Testis (tissue), 3 donors: Measurements from ENCODE around the gene SRSF5. TPM values are rescaled to one million over a fixed set of nuclear protein-coding genes. Genes with fewer than 3 reads are reported as not detected.

ENCODE experiments used
- DNase-seq: peaks from one replicate; pipeline ENCODE4 v3.0.0-alpha.2; 2019
- H3K27ac ChIP-seq, 2 donors: fragments of 200-600 bp; sonication (generic); one replicate each; pipeline ENCODE4 v1.5.1; 2019
- H3K27me3 ChIP-seq: fragments of 200-600 bp; sonication (generic); one replicate; pipeline ENCODE4 v1.5.1; 2019
- H3K36me3 ChIP-seq: fragments of 200-600 bp; sonication (generic); one replicate; pipeline ENCODE4 v1.5.1; 2017; ENCODE audit warnings: low read depth; ENCODE audit errors: missing control alignments
- H3K4me1 ChIP-seq: fragments of 200-600 bp; sonication (generic); one replicate; pipeline ENCODE4 v1.5.1; 2019
- H3K4me3 ChIP-seq, 2 donors: fragments of 200-600 bp; sonication (generic); one replicate each; pipeline ENCODE4 v1.5.1; 2017 to 2019
- H3K9me3 ChIP-seq: fragments of 200-600 bp; sonication (generic); one replicate; pipeline ENCODE4 v1.5.1; 2017
- POLR2A ChIP-seq: fragments of 450-650 bp; IDR thresholded peaks from one replicate; pipeline ENCODE4 v1.6.1; 2017; ENCODE audit warnings: antibody characterized with exemption, mild to moderate bottlenecking, moderate library complexity
- WGBS, 2 donors: methylation state at CpG; one replicate each; pipeline ENCODE4 v1.1.5; 2018; 5-methylcytosine and 5-hydroxymethylcytosine counted together
- intact Hi-C: fragments of 100-400 bp; cut with DNase I; formaldehyde crosslinking; loops from one replicate; pipeline ENCODE4 v1.15.1; 2023; ENCODE audit warnings: low total_unique reads
- polyA plus RNA-seq: library from polyadenylated mRNA; stranded (reverse); fragments of 350-450 nt; fragmentation: Illumina TruSeq; extraction: RNeasy Lipid Tissue Mini Kit (QIAGEN cat#74804); gene quantifications from one replicate; pipeline ENCODE4 v1.2.3, GENCODE V29; 2014; ENCODE audit warnings: low read depth, low replicate concordance; ENCODE audit not compliant: insufficient read depth
- total RNA-seq, 2 donors: library from RNA; depleted of rRNA; stranded (reverse); fragments of >200 nt; gene quantifications; one replicate each; pipeline ENCODE4 v1.2.3, GENCODE V29; 2016
- TF ChIP-seq, protein P1 (sequence below), 3 experiments: fragments of 450-650 bp in 2 of 3; fragments of 200-600 bp in 1 of 3; sonication (generic) in 1 of 3; IDR thresholded peaks; one replicate each; pipeline ENCODE4 v1.5.1; 2016 to 2019; ENCODE audit warnings: antibody characterized with exemption in 3 of 3, mild to moderate bottlenecking in 2 of 3, moderate library complexity in 1 of 3

The SRSF5 gene
- total and polyA plus RNA-seq, 3 donors from 2014 or later: 341 to 530 (median 500) TPM

DNA sequence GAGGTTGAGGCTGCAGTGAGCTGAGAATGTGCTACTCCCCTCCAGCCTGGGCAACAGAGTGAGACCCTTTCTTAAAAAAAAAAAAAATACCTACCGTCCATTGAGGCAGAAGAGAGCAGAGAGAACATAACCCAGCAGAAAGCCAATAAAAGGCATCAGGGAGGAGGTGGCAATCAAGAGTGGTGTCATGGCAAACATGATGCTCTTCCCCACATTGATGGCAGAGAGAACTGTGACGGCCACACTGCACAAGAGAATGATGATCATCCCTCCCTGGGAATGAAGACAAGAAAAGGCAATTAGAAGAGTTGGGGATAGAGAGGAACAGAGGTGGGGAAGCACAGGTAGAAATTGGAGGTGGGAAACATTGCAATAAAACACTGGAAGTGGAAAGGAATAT is 12.1 kb downstream of the SRSF5 start:
- DNase-seq: no peak
- Histone ChIP-seq H3K4me1 (no peaks in the 10 kb centered on the region), H3K27me3 (no peaks in the 10 kb centered on the region), H3K4me3 (no peak overlapping the region), H3K27ac (no peak overlapping the region), H3K36me3 (no peaks in the 10 kb centered on the region), H3K9me3 (no peaks in the 10 kb centered on the region)
- WGBS, 2 donors: 80 to 83% methylated on average over 2 of the region's 2 CpGs
- intact Hi-C loops: no loop called here
- TF ChIP-seq POLR2A: no peak
- TF ChIP-seq, protein P1, sequence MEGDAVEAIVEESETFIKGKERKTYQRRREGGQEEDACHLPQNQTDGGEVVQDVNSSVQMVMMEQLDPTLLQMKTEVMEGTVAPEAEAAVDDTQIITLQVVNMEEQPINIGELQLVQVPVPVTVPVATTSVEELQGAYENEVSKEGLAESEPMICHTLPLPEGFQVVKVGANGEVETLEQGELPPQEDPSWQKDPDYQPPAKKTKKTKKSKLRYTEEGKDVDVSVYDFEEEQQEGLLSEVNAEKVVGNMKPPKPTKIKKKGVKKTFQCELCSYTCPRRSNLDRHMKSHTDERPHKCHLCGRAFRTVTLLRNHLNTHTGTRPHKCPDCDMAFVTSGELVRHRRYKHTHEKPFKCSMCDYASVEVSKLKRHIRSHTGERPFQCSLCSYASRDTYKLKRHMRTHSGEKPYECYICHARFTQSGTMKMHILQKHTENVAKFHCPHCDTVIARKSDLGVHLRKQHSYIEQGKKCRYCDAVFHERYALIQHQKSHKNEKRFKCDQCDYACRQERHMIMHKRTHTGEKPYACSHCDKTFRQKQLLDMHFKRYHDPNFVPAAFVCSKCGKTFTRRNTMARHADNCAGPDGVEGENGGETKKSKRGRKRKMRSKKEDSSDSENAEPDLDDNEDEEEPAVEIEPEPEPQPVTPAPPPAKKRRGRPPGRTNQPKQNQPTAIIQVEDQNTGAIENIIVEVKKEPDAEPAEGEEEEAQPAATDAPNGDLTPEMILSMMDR (IDR thresholded peaks at IDR 0.05): no peak

DNA sequence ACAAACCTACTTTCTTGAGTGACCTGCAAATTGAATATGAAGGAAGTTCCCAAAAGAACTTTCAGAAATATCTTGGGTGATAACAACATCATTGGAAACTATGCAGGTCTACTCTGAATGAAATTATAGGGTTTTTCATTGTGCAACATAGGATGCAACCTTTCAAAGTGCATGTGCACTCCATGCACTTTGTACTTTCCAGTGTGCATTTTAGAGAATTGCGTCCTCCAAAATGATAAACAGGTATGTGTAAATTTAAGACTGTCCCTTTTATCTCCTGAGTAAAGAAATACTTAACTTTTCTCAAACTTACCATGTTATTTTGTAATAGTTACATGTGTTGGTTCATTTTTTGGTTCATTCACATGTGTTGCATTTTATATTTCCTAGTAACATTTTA is 13.2 kb downstream of the SRSF5 start:
- Histone ChIP-seq H3K27ac (no peak overlapping the region), H3K9me3 (no peaks in the 10 kb centered on the region), H3K4me3 (no peak overlapping the region), H3K4me1 (no peaks in the 10 kb centered on the region), H3K36me3 (no peaks in the 10 kb centered on the region), H3K27me3 (no peaks in the 10 kb centered on the region)
- TF ChIP-seq, protein P1 (IDR thresholded peaks at IDR 0.05): no peak
- TF ChIP-seq POLR2A: no peak
- intact Hi-C loops: no loop called here
- WGBS, 2 donors: 90 to 93% methylated on average over 1 of the region's 1 CpG
- no peak for DNase-seq

DNA sequence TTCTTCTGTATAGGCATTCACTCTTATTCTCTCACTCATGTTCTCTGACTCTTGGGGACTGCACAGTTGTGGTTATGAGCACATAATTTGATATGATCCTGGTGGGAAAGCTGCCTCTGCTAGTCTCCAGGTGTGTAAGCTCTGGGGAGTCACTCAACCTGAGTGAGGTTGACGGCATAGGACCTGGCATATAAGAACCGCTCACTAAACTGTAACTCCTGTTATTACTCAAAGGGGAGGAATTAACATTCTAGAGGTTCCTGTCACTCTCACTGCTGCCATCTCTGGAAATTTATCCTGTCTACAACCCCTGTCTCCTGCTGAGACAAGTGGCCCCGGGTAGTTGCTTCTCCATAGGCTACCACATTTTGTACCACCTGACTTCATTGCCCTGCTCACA is 14.0 kb downstream of the SRSF5 start:
- WGBS, 2 donors: 87 to 91% methylated on average over 3 of the region's 3 CpGs
- DNase-seq: no peak
- Histone ChIP-seq H3K9me3 (no peaks in the 10 kb centered on the region), H3K4me1 (no peaks in the 10 kb centered on the region), H3K4me3 (no peak overlapping the region), H3K36me3 (no peaks in the 10 kb centered on the region), H3K27ac (no peak overlapping the region), H3K27me3 (no peaks in the 10 kb centered on the region)
- intact Hi-C loops: no loop called here
- no peak for TF ChIP-seq POLR2A
- TF ChIP-seq, protein P1 (IDR thresholded peaks at IDR 0.05): no peak

DNA sequence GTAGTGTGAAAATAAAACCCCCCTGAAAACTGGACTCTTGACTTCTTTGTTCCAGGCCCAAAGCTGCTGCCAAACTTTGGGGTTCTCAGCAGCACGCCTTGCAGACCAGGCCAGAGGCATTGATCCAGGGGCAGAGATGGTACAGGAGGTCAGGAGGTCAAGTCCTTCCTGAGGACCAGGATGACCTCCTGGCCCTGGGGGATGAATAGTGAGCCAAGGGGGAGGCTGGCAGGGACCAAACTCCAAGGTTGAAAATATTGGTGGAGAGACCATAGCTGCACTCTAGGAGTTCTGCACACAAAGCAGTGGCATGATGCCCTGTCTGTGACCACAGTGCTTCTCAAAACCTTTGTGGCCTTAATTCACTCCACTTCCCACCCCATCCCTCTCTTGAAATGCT is 18.0 kb downstream of the SRSF5 start:
- intact Hi-C loops: no loop called here

DNA sequence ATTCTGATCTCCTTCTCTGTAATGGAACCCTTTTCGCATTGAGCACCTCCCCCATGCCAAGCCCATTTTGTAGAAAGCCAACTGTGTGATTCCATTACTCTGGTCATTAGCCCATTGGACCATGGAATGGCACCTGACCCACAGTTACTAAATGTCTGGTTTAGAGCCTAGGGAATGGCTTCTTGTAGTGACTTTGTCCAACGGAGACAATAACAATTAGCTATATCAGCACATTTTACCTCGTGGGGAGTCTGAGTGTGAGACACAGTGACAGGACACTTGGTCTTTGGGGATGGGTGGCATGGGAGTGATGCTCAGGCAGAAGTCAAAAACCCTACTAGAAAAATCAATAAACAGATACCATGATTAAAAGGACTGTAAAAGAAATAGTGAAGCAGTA is 19.7 kb downstream of the SRSF5 start:
- WGBS, 2 donors: 67 to 85% methylated on average over 3 of the region's 3 CpGs
- TF ChIP-seq POLR2A: no peak
- TF ChIP-seq, protein P1 (IDR thresholded peaks at IDR 0.05): no peak
- Histone ChIP-seq H3K4me1 (no peaks in the 10 kb centered on the region), H3K9me3 (no peaks in the 10 kb centered on the region), H3K27ac (no peak overlapping the region), H3K4me3 (no peak overlapping the region), H3K36me3 (no peaks in the 10 kb centered on the region), H3K27me3 (no peaks in the 10 kb centered on the region)
- no peak for DNase-seq
- intact Hi-C loops: no loop called here

More for the DNA sequence above, 18.0 kb downstream of the SRSF5 start:
- Histone ChIP-seq H3K27ac (no peak overlapping the region), H3K4me3 (no peak overlapping the region), H3K9me3 (no peaks in the 10 kb centered on the region), H3K36me3 (no peaks in the 10 kb centered on the region), H3K27me3 (no peaks in the 10 kb centered on the region), H3K4me1 (no peaks in the 10 kb centered on the region)
- 83 to 100% methylated on average over 1 of the region's 1 CpG for WGBS, 2 donors
- DNase-seq: no peak
- TF ChIP-seq, protein P1 (IDR thresholded peaks at IDR 0.05): no peak
- TF ChIP-seq POLR2A: no peak
